GM12878 (cell line): ENCODE results near the gene RNF167.

Experiments used
- GABPA ChIP-seq: IDR thresholded peaks from 2 replicates; pipeline ENCODE4 v1.6.1; 2014; ENCODE audit warnings: antibody characterized with exemption, low read depth, mild to moderate bottlenecking, inconsistent platforms
- MAX ChIP-seq: IDR thresholded peaks from 2 replicates; pipeline ENCODE4 v1.6.1; 2012; ENCODE audit warnings: low read depth, low read length, improper control_type of control experiment
- POLR2A ChIP-seq: IDR thresholded peaks from 2 replicates; pipeline ENCODE4 v1.6.1; 2011; ENCODE audit warnings: low read depth, mild to moderate bottlenecking, low read length
- YY1 ChIP-seq: IDR thresholded peaks from 2 replicates; pipeline ENCODE4 v1.6.1; 2011; ENCODE audit warnings: low read depth, mild to moderate bottlenecking, low read length
- ZNF207 ChIP-seq: fragments of 450-650 bp; IDR thresholded peaks from 2 replicates; pipeline ENCODE4 v1.6.1; 2014; ENCODE audit warnings: antibody characterized with exemption, mild to moderate bottlenecking, borderline replicate concordance
- TF ChIP-seq, protein P1 (sequence below), 3 experiments: IDR thresholded peaks in 2 of 3; conservative IDR thresholded peaks in 1 of 3; 2 replicates each; pipeline ENCODE4 v1.5.1; 2011; ENCODE audit warnings: low read depth in 3 of 3, low read length in 3 of 3, mild to moderate bottlenecking in 3 of 3, control low read depth in 2 of 3, moderate library complexity in 2 of 3, inconsistent platforms in 1 of 3, mixed read lengths in 1 of 3; ENCODE audit not compliant: control insufficient read depth in 2 of 3, insufficient read depth in 1 of 3; ENCODE audit errors: extremely low read depth in 1 of 3

DNA sequence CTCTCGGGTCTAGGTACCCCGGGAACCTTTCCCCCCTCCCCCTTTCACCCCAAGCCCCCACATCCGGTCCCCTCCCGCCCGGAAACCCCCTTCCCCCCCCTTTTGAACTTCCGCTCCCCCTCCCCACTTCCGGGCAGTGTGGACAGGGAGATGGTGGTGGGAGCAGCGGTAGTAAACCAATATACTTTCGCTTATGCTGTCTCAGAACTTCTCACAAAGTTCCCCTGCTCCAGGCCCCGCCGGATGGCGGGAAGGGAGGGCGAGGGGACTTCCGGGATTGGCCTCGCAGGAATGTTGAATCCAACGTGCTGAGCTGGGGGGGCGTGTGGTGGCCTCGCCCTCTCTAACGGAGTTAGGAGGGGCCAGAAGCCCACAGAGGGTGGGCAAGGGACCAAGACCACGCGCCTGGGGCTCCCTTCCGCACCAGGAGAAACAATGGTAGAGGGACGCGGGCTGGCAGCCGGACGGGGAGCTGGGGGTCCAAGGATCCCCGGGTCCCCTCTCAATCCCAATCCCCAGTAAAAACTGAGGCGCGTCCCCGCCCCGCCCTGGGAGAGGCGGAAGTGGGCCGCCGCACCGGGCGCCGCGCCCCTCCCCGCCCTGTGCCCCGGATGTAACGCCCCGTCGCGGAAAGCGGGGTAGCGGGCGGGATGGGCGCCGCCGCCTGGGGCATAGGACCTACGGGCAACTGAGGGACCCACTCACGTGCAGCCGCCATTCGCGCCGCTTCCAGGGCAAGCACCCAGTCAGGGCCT, 7.5 kb downstream of the RNF167 start:
- TF ChIP-seq ZNF207 (no peak), YY1 (0 out of 2 replicates have a peak, but pooled peaks have one; percentile 43), GABPA (no peak), MAX (0 out of 2 replicates have a peak, but pooled peaks have one; percentile 26), POLR2A (peak; percentile 78)
- TF ChIP-seq, protein P1, sequence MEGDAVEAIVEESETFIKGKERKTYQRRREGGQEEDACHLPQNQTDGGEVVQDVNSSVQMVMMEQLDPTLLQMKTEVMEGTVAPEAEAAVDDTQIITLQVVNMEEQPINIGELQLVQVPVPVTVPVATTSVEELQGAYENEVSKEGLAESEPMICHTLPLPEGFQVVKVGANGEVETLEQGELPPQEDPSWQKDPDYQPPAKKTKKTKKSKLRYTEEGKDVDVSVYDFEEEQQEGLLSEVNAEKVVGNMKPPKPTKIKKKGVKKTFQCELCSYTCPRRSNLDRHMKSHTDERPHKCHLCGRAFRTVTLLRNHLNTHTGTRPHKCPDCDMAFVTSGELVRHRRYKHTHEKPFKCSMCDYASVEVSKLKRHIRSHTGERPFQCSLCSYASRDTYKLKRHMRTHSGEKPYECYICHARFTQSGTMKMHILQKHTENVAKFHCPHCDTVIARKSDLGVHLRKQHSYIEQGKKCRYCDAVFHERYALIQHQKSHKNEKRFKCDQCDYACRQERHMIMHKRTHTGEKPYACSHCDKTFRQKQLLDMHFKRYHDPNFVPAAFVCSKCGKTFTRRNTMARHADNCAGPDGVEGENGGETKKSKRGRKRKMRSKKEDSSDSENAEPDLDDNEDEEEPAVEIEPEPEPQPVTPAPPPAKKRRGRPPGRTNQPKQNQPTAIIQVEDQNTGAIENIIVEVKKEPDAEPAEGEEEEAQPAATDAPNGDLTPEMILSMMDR (IDR thresholded peaks at IDR 0.05 in 2 of 3, conservative IDR thresholded peaks at IDR 0.05 in 1 of 3; ENCODE audit: control insufficient read depth in 2 of 3, extremely low read depth in 1 of 3, insufficient read depth in 1 of 3, low read depth in 3 of 3, low read length in 3 of 3), result no peak
